IMR-90 (cell line): ENCODE data around the gene TCP11L1.

Experiments used
- CEBPB ChIP-seq: IDR thresholded peaks from 2 replicates; pipeline ENCODE4 v1.6.1; 2012; ENCODE audit warnings: low read depth, low read length, improper control_type of control experiment
- CTCF ChIP-seq: conservative IDR thresholded peaks from 2 replicates; pipeline ENCODE4 v1.5.1; 2012; ENCODE audit warnings: mild to moderate bottlenecking, low read depth, low read length, improper control_type of control experiment
- ELK1 ChIP-seq: fragments of 150-350 bp; IDR thresholded peaks from 2 replicates; pipeline ENCODE4 v1.6.1; 2016; ENCODE audit warnings: low read depth, mild to moderate bottlenecking, low read length, moderate library complexity, borderline replicate concordance
- FOS ChIP-seq: fragments of 150-350 bp; IDR thresholded peaks from 2 replicates; pipeline ENCODE4 v1.6.1; 2016; ENCODE audit warnings: low read depth, low read length
- MAFK ChIP-seq: IDR thresholded peaks from 2 replicates; pipeline ENCODE4 v1.6.1; 2012; ENCODE audit warnings: low read depth, low read length, improper control_type of control experiment
- MAZ ChIP-seq: IDR thresholded peaks from 2 replicates; pipeline ENCODE4 v1.6.1; 2012; ENCODE audit warnings: low read depth, mild to moderate bottlenecking, low read length, improper control_type of control experiment, moderate library complexity, borderline replicate concordance
- MXI1 ChIP-seq: IDR thresholded peaks from 2 replicates; pipeline ENCODE4 v1.6.1; 2012; ENCODE audit warnings: low read depth, mild to moderate bottlenecking, low read length, moderate library complexity, borderline replicate concordance
- POLR2A ChIP-seq: IDR thresholded peaks from 2 replicates; pipeline ENCODE4 v1.6.1; 2012; ENCODE audit warnings: mild to moderate bottlenecking, low read depth, low read length
- RCOR1 ChIP-seq: IDR thresholded peaks from 2 replicates; pipeline ENCODE4 v1.6.1; 2012; ENCODE audit warnings: mild to moderate bottlenecking, low read length, improper control_type of control experiment; ENCODE audit not compliant: insufficient replicate concordance
- SMC3 ChIP-seq: fragments of 150-350 bp; IDR thresholded peaks from 2 replicates; pipeline ENCODE4 v1.6.1; 2016; ENCODE audit warnings: low read depth, mild to moderate bottlenecking, antibody characterized with exemption, low read length, moderate library complexity
- USF2 ChIP-seq: fragments of 150-350 bp; IDR thresholded peaks from 2 replicates; pipeline ENCODE4 v1.6.1; 2017; ENCODE audit warnings: mild to moderate bottlenecking, antibody characterized with exemption, low read length, low read depth

GRCh38 chr11:33116535-33116934, 77.2 kb downstream of the TCP11L1 start:
- TF ChIP-seq CTCF, result no peak
- TF ChIP-seq SMC3, result no peak
- no peak for TF ChIP-seq RCOR1
- TF ChIP-seq MAFK, result no peak
- no peak for TF ChIP-seq ELK1
- no peak for TF ChIP-seq USF2
- TF ChIP-seq FOS, result no peak
- no peak for TF ChIP-seq CEBPB
- TF ChIP-seq POLR2A, result no peak
- TF ChIP-seq MXI1, result no peak
- TF ChIP-seq MAZ, result no peak
